Measurements from ENCODE around the gene SUPT20HL1. TPM values are rescaled to one million over a fixed set of nuclear protein-coding genes. Genes with fewer than 3 reads are reported as not detected.
"Not testable (repeated sequence)": the region's sequence is repeated elsewhere in the genome, so short reads cannot be mapped to it uniquely, and the experiment has no call there.

Gene SUPT20HL1
- under 1 TPM in 1 of 2 experiments, not detected in 1; 0.11 TPM for total RNA-seq

- ChIA-PET POLR2A (no interaction called here), CTCF (no interaction called here)
Observed at GRCh38 chrX:24360272-24360671, at the start of gene SUPT20HL1. TSS of gene SUPT20HL1 (plus strand) at chrX:24360639. CDS start at chrX:24362761, 2,122 bp downstream.

- POLR2A ChIA-PET, CTCF ChIA-PET: not testable (repeated sequence)
Observed at GRCh38 chrX:24310916-24311315, 49.5 kb upstream of the SUPT20HL1 start.

- CTCF ChIA-PET, POLR2A ChIA-PET: not testable (repeated sequence)
Observed at GRCh38 chrX:24311507-24312248, 48.8 kb upstream of the SUPT20HL1 start.

DNA sequence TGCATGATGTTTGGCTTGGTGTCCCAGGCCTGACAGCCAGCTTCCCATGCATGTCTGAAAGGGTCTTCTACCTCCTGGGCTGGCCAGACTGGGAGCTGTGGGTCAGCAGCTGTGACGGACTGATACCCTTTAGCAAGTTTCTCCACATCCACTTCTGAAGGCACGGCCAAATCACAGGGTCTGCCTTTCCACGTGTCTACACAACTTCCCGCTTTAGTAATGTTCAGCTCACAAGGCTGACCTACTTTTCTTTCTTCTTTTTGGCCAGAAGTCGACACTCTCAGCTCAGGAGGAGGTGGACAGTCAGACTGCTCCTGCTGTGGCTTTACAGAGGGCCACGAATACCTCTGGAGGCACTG is 48.2 kb upstream of the SUPT20HL1 start:
- POLR2A ChIA-PET, CTCF ChIA-PET: not testable (repeated sequence)

DNA sequence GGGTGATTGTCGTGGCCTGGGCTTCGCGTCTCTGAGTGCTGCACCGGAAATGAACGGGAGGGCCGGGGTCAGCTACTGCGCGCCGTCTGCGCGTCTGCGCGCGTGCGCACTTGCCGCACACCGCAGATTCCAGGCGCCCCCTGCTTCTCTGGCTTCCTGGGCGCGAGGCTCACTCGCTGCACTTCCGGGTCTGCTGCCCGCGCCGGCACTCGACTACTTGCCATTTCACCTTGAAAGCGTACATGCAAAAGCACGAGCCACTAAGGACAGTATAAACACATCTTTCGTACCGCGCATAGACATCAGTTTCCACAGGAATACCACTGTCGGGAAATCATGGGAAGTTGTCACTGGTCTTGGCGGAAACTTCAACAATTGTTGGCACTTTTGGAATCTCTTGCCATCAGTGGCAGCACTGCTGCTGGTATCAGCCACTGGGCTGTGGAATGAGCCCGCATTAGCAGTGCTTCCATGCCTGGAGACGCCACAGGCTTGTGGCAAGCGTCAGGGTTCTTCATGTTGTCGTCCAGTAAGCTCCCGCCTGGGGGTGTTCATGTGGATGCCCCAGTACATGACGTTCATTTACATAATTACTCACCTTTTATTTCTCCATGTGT is 46.3 kb upstream of the SUPT20HL1 start, which contains the start of gene SUPT20HL2:
SUPT20HL2 (minus strand) TSS at position 51 of the 617 bp plus-strand sequence. CDS start 754 bp downstream, outside the sequence.
- ChIA-PET CTCF (no interaction called here), POLR2A (no interaction called here)

DNA sequence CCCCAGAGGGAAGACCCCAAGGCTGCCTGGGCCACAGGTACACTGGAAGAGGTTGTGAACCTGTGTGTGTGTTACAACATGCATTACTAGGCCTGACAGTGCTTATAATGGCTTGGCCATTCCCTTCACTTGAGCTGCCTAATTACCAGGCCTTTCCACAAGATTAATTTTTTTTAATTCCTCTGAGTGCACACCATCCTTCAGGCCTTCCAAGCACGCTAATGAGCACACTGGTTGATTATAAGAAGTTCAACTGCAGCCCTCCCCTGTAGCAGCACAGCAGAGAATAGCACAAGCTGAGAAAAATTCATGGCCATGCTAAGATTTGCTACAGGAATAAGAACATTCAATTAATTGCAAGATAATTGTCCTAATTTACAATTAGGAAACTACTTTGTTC is 44.3 kb upstream of the SUPT20HL1 start:
- ChIA-PET POLR2A (no interaction called here), CTCF (no interaction called here)

GRCh38 chrX:24317567-24317966 is 42.9 kb upstream of the SUPT20HL1 start:
- ChIA-PET POLR2A (no interaction called here), CTCF (no interaction called here)

DNA sequence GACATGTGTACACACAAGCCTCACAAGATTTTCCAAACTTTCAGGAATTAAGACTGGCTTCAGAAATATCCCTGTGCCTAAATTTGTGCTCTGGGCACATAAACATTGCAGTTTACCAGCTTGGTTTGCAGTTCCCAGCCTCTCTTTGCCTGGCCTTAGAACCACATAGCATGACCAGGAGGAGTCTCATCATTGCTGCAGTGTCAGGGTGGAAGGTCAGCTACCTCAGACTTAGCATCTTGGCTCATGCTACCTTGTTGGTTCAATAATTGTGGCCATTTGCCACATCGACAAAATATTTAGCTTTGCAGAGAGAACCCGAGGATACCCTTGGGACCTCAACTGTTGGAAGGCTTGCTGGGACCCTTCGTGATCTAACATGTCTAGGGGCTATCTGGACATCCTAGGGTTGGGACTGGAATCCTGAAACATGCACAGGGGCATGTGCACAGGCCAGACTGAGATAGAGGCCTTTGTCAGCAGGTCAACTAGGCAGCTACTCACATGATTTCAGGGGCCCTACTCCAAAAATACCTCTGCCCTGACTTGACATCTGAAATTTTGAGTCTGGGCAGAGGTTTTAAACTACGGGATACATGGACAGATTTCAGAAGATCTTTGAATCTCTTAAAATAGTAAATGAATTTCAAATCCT is 38.6 kb upstream of the SUPT20HL1 start:
- ChIA-PET POLR2A (no interaction called here), CTCF (no interaction called here)

GRCh38 chrX:24325231-24325630 is 35.2 kb upstream of the SUPT20HL1 start:
- ChIA-PET POLR2A (no interaction called here), CTCF (no interaction called here)

GRCh38 chrX:24332878-24333277 is 27.6 kb upstream of the SUPT20HL1 start:
- CTCF ChIA-PET: no interaction called here
- POLR2A ChIA-PET: no interaction called here

DNA sequence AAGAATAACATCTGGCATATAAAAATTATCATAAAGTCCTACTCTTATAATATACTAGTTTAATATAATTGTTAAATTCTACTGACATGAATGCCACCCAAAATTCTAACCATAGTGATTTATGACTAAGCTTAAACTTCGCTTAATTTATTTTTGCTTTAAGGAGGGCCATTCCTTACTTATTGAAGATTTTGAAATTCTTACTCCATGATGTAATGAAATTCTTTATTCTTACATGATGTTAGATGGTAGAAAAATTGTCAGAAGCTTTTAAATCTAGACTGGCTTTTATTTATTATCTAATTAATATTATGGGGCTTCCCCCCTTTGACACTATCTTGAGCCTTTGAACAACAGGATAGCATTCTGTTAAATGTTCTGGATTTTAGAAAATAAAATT is 27.1 kb upstream of the SUPT20HL1 start:
- ChIA-PET CTCF (no interaction called here), POLR2A (no interaction called here)

- ChIA-PET POLR2A (no interaction called here), CTCF (no interaction called here)
Observed at GRCh38 chrX:24334461-24334860, 26.0 kb upstream of the SUPT20HL1 start.

GRCh38 chrX:24335871-24336270 is 24.6 kb upstream of the SUPT20HL1 start:
- POLR2A ChIA-PET: interaction anchor here (0.7 kb wide), 1 partner anchor 83 kb away, joined by 7 read pairs; no protein-coding TSS in a partner anchor

GRCh38 chrX:24339911-24340310 is 20.5 kb upstream of the SUPT20HL1 start:
- POLR2A ChIA-PET: no interaction called here
- CTCF ChIA-PET: no interaction called here

More at GRCh38 chrX:24335871-24336270, 24.6 kb upstream of the SUPT20HL1 start:
- CTCF ChIA-PET: no interaction called here

- POLR2A ChIA-PET: no interaction called here
- CTCF ChIA-PET: no interaction called here
Observed at GRCh38 chrX:24340501-24340900, 19.9 kb upstream of the SUPT20HL1 start.

GRCh38 chrX:24341795-24342194 is 18.6 kb upstream of the SUPT20HL1 start:
- ChIA-PET POLR2A (no interaction called here), CTCF (no interaction called here)

DNA sequence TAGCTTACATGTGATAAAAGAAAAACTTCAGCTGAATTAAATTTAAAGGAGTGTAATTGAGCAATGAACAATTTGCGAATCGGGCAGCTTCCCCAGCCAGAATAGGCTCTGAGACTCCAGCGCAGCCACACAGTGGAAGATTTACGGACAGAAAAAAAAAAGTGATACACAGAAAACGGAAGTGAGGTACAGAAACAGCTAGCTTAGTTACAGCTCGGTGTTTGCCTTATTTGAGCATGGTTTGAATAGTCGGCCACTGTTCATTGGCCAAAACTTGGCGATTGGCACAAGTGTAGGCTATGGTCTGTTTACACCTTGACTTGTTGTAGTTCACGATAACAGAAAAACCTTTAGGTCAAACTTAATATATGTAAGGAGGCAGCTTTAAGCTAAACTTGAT is 16.7 kb upstream of the SUPT20HL1 start:
- ChIA-PET CTCF (interaction anchor here (0.7 kb wide), 1 partner anchor 12 kb away, joined by 3 read pairs; no protein-coding TSS in a partner anchor), POLR2A (no interaction called here)

GRCh38 chrX:24347881-24348280 is 12.6 kb upstream of the SUPT20HL1 start:
- POLR2A ChIA-PET: no interaction called here

GRCh38 chrX:24350217-24350616 is 10.2 kb upstream of the SUPT20HL1 start:
- ChIA-PET POLR2A (no interaction called here), CTCF (no interaction called here)

More at GRCh38 chrX:24347881-24348280, 12.6 kb upstream of the SUPT20HL1 start:
- CTCF ChIA-PET: no interaction called here

- CTCF ChIA-PET: no interaction called here
- POLR2A ChIA-PET: no interaction called here
Observed at GRCh38 chrX:24355095-24355494, 5.3 kb upstream of the SUPT20HL1 start.

DNA sequence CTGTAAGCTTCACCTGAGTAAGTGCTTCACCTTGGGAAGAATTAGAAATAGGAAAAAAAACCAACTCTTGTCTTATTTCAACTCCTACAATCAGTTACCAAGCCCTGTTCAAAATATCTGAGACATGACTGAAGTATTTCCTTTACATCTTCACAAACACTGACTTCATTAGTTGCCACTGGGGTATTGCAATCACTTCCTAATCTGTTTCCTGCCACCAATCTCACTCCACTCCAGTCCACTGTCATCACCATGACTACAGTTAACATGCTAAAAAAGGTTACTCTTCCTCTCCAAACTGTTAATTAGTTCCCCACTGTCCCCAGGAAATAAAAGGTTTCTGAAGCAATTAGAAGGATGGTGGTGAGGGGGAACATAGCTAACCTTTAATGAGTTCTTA is 3.3 kb upstream of the SUPT20HL1 start:
- ChIA-PET CTCF (interaction anchor here (0.5 kb wide), 1 partner anchor 273 kb away, joined by 3 read pairs; no protein-coding TSS in a partner anchor), POLR2A (no interaction called here)

All from activated CD8-positive, alpha-beta memory T cell treated with anti-CD3 and anti-CD28 coated beads for 36 hours (primary cell).